ENCODE measurements around the gene CTDSP2.
"Not testable (repeated sequence)": the region's sequence is repeated elsewhere in the genome, so short reads cannot be mapped to it uniquely, and the experiment has no call there.

GRCh38 chr12:57774634-57775033, 71.9 kb downstream of the CTDSP2 start:
- TF ChIP-seq, protein P1, sequence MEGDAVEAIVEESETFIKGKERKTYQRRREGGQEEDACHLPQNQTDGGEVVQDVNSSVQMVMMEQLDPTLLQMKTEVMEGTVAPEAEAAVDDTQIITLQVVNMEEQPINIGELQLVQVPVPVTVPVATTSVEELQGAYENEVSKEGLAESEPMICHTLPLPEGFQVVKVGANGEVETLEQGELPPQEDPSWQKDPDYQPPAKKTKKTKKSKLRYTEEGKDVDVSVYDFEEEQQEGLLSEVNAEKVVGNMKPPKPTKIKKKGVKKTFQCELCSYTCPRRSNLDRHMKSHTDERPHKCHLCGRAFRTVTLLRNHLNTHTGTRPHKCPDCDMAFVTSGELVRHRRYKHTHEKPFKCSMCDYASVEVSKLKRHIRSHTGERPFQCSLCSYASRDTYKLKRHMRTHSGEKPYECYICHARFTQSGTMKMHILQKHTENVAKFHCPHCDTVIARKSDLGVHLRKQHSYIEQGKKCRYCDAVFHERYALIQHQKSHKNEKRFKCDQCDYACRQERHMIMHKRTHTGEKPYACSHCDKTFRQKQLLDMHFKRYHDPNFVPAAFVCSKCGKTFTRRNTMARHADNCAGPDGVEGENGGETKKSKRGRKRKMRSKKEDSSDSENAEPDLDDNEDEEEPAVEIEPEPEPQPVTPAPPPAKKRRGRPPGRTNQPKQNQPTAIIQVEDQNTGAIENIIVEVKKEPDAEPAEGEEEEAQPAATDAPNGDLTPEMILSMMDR (IDR thresholded peaks at IDR 0.05; ENCODE audit: low read depth, low read length) = not testable (repeated sequence)
- not testable (repeated sequence) for TF ChIP-seq EZH2phosphoT487 (IDR thresholded peaks at IDR 0.05; ENCODE audit: low read depth)
